ENCODE data around the gene SDSL. TPM values are rescaled to one million over a fixed set of nuclear protein-coding genes. Genes with fewer than 3 reads are reported as not detected.

The SDSL gene
- total and polyA plus RNA-seq, 10 of the 15 experiments (the other 5 are each of a cell fraction or from before 2014, with no cell fraction given): 0.18 to 4.4 (median 1.0) TPM

DNA sequence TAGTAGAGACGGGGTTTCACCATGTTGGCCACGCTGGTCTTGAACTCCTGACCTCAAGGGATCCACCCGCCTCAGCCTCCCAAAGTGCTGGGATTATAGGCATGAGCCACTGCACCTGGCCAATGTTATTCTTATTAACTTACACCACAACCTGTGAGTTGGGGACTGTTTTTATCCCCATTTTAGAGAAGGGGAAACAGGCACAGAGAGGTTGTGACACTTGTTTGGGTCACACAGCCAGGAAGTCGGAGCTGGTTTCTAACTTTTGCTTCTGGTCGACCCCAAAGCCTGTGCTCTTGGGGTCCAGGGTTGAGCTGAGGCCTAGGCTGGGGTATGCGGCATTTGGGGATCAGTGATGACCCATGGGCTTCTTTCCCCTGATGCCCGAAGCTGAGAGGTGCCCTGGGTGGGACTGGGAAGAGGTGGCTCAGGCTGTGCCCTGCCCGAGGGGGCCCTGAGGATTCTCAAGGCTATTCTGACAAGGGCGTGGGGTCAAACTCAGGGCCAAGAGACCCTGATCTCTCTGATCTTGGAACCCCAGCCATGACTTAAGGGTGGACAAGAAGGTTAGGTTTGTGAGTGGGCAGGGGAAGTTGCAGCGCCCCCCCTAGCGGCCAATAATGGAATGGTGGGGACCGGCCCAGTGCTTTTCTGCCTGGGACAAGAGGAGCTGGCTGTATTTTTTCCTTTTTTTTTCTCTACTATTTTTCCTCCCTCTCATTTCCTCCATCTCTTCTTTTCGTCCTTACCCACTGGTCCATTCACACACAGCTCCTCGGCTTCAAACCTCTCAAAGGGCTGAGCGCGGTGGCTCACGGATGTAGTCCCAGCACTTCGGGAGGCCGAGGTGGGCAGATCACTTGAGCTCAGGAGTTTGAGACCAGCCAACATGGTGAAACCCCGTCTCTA lies 3.0 kb downstream of the SDSL start:
- Histone ChIP-seq H3K36me3 (ENCODE audit: control insufficient read depth in 2 of 2, insufficient read depth in 2 of 2, low read length in 1 of 2) (no peaks in the 10 kb centered on the region), H2AFZ (ENCODE audit: control insufficient read depth, low read depth, low read length) (no peak overlapping the region), H3K4me1 (ENCODE audit: control insufficient read depth, insufficient read depth, low read length) (peaks cover 10% of the 10 kb centered on the region), H4K20me1 (ENCODE audit: control insufficient read depth, insufficient read depth) (no peaks in the 10 kb centered on the region), H3K27ac (ENCODE audit: control insufficient read depth, insufficient read depth) (no peak overlapping the region), H3K9ac (ENCODE audit: control insufficient read depth, insufficient read depth, low read length) (no peak overlapping the region), H3K27me3 (replicated peaks in 1 of 2; ENCODE audit: control insufficient read depth in 2 of 2, insufficient read depth in 2 of 2, low read length in 1 of 2) (no peaks in the 10 kb centered on the region), H3K4me3 (no peak overlapping the region), H3K4me2 (ENCODE audit: control insufficient read depth, insufficient read depth) (no peak overlapping the region), H3K79me2 (ENCODE audit: control insufficient read depth, insufficient read depth, low read length) (no peaks in the 10 kb centered on the region), H3K9me3 (replicated peaks; ENCODE audit: control insufficient read depth, insufficient read depth, low read length) (no peaks in the 10 kb centered on the region)
- DNase-seq (ENCODE audit: low read depth, low spot score): no peak
- CTCF ChIA-PET: interaction anchor here (0.5 to 1.6 kb wide), 35 partner anchors 15 to 377 kb away, joined by 3 to 16 read pairs (median 3); partner anchors contain the start of gene PLBD2
- SMC1A ChIA-PET (ENCODE audit: uncharacterized antibody, unreplicated experiment): interaction anchor here (0.5 to 1.8 kb wide), 11 partner anchors 15 to 396 kb away, joined by 3 to 8 read pairs (median 4); no protein-coding TSS in a partner anchor
- BruUV-seq (replicated peaks): no TSS peak
- ATAC-seq: peak; percentile 61
- WGBS (ENCODE audit: insufficient coverage, insufficient replicate concordance, low lambda C conversion rate, missing lambda C conversion rate): 36% methylated on average over 20 of the region's 20 CpGs
- no peak for FAIRE-seq
- in situ Hi-C loops (cut with MboI): loop anchor here (5.0 kb wide), 1 partner anchor 228 kb away; no protein-coding TSS in a partner anchor
- POLR2A ChIA-PET: interaction anchor here (0.6 to 1.7 kb wide), 3 partner anchors 90 to 1347 kb away, joined by 3 to 6 read pairs (median 3); partner anchors contain the start of gene SLC8B1
- intact Hi-C loops (cut with micrococcal nuclease; ENCODE audit: unreplicated experiment): loop anchor here (5.0 kb wide), 1 partner anchor 238 kb away; the partner anchor contains the start of genes DDX54 and RITA1
- RAD21 ChIA-PET (ENCODE audit: unreplicated experiment): interaction anchor here (0.6 to 1.4 kb wide), 13 partner anchors 51 to 243 kb away, joined by 3 to 9 read pairs (median 3); no protein-coding TSS in a partner anchor
- TF ChIP-seq TCF7 (IDR thresholded peaks at IDR 0.05; ENCODE audit: borderline replicate concordance): no peak
- no peak for TF ChIP-seq E2F8 (IDR thresholded peaks at IDR 0.05; ENCODE audit: low read depth, partially characterized antibody)
- TF ChIP-seq YY1 (IDR thresholded peaks at IDR 0.05; ENCODE audit: low read depth, low read length): 0 out of 2 replicates have a peak, but pooled peaks have one; percentile 25
- TF ChIP-seq JUNB (IDR thresholded peaks at IDR 0.05): no peak
- TF ChIP-seq, protein P1, sequence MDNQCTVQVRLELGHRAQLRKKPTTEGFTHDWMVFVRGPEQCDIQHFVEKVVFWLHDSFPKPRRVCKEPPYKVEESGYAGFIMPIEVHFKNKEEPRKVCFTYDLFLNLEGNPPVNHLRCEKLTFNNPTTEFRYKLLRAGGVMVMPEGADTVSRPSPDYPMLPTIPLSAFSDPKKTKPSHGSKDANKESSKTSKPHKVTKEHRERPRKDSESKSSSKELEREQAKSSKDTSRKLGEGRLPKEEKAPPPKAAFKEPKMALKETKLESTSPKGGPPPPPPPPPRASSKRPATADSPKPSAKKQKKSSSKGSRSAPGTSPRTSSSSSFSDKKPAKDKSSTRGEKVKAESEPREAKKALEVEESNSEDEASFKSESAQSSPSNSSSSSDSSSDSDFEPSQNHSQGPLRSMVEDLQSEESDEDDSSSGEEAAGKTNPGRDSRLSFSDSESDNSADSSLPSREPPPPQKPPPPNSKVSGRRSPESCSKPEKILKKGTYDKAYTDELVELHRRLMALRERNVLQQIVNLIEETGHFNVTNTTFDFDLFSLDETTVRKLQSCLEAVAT (IDR thresholded peaks at IDR 0.05): peak; percentile 56; the same call in 1 of the 2 replicates
- no peak for TF ChIP-seq MYB (IDR thresholded peaks at IDR 0.05; ENCODE audit: borderline replicate concordance, low read depth, low read length)
- 0 out of 2 replicates have a peak, but pooled peaks have one; percentile 38 for TF ChIP-seq SMARCA5 (IDR thresholded peaks at IDR 0.05)
- TF ChIP-seq EED (IDR thresholded peaks at IDR 0.05; ENCODE audit: low read depth): no peak
- no peak for TF ChIP-seq ZNF592 (IDR thresholded peaks at IDR 0.05)
- TF ChIP-seq, protein P2, sequence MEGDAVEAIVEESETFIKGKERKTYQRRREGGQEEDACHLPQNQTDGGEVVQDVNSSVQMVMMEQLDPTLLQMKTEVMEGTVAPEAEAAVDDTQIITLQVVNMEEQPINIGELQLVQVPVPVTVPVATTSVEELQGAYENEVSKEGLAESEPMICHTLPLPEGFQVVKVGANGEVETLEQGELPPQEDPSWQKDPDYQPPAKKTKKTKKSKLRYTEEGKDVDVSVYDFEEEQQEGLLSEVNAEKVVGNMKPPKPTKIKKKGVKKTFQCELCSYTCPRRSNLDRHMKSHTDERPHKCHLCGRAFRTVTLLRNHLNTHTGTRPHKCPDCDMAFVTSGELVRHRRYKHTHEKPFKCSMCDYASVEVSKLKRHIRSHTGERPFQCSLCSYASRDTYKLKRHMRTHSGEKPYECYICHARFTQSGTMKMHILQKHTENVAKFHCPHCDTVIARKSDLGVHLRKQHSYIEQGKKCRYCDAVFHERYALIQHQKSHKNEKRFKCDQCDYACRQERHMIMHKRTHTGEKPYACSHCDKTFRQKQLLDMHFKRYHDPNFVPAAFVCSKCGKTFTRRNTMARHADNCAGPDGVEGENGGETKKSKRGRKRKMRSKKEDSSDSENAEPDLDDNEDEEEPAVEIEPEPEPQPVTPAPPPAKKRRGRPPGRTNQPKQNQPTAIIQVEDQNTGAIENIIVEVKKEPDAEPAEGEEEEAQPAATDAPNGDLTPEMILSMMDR (IDR thresholded peaks at IDR 0.05 in 2 of 3, conservative IDR thresholded peaks at IDR 0.05 in 1 of 3; ENCODE audit: control insufficient read depth in 2 of 3, extremely low read depth in 1 of 3, insufficient read depth in 1 of 3, low read depth in 3 of 3, low read length in 3 of 3): peak; percentile 74 to 87 (median 83)
- no peak for TF ChIP-seq MTA2 (IDR thresholded peaks at IDR 0.05; ENCODE audit: low read depth)
